Measurements from ENCODE around the gene ABL2.

Gene ABL2

GRCh38 chr1:179058487-179059483 is 170.7 kb downstream of the ABL2 start:
- DNase-seq (ENCODE audit: low read depth in 1 of 2, low spot score in 1 of 2), result no peak

- no peak for DNase-seq (ENCODE audit: low read depth in 1 of 2, low spot score in 1 of 2)
Observed at GRCh38 chr1:179055937-179056336, 173.5 kb downstream of the ABL2 start.

DNA sequence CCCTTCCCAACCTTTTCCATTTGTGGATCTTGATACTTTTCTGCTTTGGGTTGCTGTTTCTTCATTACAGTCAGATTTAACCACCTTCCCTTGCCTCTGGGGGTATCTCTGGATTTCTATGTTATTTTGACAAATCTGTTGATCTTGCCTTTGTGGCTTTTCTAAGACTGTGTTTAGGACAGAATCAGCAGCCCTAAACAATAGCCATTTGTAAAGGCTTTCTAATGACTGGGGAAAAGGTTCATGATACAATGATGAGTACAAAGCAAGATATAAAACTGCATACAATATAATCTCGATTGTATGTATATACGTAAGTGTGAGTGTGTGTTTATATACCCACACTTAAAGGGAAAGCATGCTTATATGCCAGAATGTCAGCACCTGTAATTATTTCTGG is 176.0 kb downstream of the ABL2 start:
- DNase-seq (ENCODE audit: low read depth in 1 of 2, low spot score in 1 of 2), result no peak

DNA sequence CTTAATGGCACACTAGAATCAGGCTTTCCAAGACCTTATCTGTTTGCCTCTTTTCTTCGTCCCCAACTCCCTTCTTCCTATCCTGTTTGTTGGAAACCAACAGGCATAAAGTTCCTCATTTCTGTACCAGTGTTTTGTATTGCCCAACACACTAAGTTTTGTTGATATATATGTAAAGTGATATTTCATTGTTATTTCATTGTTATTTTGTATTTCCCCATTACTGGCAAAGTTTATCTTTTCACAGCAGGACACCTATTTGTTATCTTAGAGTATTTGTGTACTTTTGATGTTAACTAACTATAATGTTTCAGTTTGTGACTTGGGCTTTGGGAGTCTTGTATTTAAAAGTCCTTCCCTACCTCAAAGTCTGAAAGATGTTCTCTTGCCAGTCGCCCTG is 176.7 kb downstream of the ABL2 start:
- no peak for DNase-seq (ENCODE audit: low read depth in 1 of 2, low spot score in 1 of 2)
